GM19043 (cell line): ENCODE results near the gene CLEC17A.
"Not testable (repeated sequence)": the region's sequence is repeated elsewhere in the genome, so short reads cannot be mapped to it uniquely, and the experiment has no call there.

Experiments used
- ATAC-seq: cut with Tn5 transposase; IDR thresholded peaks from one replicate; pipeline ENCODE4 v1.9.1; 2021; ENCODE audit warnings: low read depth; ENCODE audit not compliant: unreplicated experiment

CLEC17A gene

GRCh38 chr19:14577264-14577663, 5.6 kb upstream of the CLEC17A start:
- ATAC-seq = no peak

- no peak for ATAC-seq
Observed at GRCh38 chr19:14577885-14578427, 4.9 kb upstream of the CLEC17A start.

DNA sequence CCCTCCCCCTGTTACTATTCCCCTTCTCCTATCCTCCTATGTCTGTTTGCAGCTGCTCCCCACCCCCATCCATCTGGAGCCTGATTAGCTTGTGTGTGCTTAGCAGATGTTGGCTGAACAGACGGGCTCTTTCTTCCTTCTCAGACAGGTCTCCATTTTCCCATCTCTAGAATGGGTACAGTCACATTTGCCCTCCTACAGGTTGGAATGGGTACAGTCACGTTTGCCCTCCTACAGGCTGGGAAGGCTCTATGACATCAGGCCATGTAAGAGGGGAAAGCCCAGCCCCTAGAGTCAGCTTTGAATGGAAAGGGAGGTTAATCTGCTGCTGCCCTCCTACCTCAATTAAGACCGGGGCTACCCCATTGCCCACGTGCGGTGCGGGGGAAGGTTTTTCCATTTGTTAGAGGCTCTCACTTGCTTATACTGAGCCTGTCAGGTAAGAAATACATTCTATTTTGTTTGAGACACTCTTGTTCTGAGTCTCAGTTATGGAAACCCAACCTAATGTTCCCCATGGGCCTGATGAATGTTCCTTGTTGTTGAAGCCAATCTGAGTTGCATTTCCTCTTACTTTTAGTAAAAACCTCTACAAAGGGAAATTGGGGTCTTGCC, 2.2 kb upstream of the CLEC17A start:
- no peak for ATAC-seq

GRCh38 chr19:14584372-14584771, 1.5 kb downstream of the CLEC17A start:
- ATAC-seq = not testable (repeated sequence)

- peak; percentile 70 for ATAC-seq
Observed at GRCh38 chr19:14585187-14585586, 2.3 kb downstream of the CLEC17A start.

DNA sequence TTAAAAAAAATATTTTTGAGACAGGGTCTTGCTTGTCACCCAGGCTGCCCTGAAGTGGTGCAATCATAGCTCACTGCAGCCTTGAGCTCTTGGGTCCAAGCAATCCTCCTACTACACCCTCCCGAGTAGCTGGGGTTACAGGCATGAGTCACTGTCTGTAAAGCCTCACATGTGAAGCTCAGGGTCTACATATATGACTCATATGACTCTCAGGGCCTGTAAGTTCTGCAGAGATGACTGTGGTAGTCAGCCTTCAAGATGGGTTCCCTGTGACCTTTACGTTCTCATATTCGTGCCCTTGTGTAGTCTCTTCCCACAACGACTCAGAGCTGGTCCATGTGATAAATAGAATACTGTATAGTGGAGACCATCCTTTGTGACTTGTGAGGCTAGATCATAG, 6.5 kb downstream of the CLEC17A start:
- ATAC-seq = not testable (repeated sequence)

GRCh38 chr19:14595558-14595957, 12.7 kb downstream of the CLEC17A start:
- ATAC-seq = no peak

DNA sequence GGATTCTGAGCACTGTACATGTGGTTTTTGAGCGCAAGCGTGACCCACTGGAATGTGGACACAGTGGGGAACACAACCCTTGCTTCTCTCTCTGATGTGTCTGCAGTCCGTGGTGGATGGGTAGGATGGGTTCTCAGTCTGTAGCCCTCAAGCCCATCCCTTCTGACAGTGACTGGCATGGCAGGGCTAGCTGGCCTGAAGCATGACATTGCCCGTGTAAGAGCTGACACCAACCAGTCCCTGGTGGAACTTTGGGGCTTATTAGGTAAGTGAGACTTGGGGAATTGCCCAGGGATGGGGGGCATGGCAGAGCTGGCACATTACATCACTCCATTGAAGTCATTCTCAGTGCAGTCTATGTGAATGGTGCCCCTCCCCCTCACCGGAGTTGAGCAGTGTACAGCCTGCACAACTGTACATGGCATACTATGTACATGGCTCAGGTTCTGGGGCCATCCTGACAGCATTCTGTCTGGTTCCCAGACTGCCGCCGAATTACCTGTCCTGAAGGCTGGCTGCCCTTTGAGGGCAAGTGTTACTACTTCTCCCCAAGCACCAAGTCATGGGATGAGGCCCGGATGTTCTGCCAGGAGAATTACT, 16.8 kb downstream of the CLEC17A start:
- no peak for ATAC-seq

DNA sequence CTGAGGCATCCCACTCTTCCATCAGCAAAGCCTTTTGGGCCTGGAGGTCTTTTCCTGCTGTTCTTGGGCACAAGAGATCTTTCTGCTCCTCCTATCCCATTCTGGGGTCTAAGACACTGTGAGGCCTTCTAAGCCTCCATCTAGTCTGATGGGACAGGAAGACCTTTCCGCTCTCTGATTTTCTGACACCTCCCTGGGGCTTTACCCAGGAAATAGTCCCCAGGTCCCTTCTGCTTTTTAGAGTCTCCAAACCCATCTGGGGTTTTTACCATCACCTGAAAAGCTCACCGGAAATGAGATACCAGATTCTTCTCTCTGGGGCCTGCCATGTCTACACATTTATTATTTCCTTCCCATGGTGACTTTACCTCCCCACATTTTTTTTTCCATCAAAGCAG, 21.1 kb downstream of the CLEC17A start:
- peak; percentile 79 for ATAC-seq

- ATAC-seq = no peak
Observed at GRCh38 chr19:14606627-14607026, 23.7 kb downstream of the CLEC17A start.

DNA sequence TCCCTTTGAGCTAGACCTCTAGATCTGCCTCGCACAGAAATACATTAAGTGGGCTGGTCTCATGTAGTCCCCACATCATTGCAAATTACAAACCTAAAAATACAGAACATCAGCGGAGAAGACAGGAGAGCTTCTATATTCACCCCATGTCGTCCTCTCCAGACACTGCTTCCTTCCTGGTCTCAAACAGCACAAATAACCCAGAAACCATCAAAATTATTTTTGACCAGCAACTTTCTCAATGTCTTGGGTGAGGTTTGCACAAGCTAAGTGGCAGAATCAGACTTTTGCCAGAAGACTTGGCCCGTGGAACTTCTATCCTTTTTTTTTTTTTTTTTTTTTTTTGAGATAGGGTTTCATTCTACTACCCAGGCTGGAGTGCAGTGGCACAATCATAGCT, 28.2 kb downstream of the CLEC17A start:
- ATAC-seq = no peak

GRCh38 chr19:14612242-14612641, 29.4 kb downstream of the CLEC17A start:
- not testable (repeated sequence) for ATAC-seq

DNA sequence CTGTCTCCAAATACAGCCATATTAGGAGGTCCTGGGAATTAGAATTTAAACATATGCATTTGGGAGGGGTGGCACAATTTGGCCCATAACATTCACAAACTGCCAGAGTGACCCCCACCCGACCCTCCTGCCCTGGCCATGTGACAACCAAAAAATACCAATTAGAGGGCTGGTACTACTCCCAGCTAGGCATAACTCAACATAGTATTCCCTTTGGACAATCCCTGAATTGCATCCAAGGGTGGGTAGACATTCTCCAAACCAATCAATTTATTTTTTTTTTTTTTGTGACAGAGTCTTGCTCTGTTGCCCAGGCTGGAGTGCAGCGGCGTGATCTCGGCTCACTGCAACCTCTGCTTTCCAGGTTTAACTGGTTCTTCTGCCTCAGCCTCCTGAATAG, 29.8 kb downstream of the CLEC17A start:
- no peak for ATAC-seq

DNA sequence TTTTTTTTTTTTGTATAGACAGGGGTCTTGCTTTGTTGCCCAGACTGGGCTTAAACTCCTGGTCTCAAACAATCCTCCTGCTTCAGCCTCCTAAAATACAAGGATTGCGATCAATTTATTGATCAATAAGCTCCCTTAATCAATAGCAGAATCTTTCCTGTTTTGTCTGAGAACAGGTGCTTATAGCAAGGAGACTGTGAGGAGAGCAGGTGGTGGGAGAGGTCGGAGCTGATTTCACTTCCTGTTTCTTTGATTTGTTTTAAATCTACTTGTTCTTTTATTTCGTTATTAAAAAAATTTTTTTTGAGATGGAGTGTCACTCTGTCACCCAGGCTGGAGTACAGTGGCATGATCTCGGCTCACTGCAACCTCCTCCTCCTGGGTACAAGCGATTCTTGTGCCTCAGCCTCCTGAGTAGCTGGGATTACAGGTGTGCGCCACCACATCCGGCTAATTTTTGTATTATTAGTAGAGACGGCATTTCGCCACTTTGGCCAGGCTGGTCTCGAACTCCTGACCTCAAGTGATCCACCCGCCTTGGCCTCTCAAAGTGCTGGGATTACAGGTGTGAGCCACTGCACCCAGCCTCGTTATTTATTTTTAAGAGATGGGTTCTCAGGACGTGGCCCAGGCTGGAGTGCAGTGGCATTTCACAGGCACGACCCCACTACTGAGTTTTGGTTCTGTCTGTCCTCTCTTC, 30.7 kb downstream of the CLEC17A start:
- ATAC-seq = not testable (repeated sequence)

- no peak for ATAC-seq
Observed at GRCh38 chr19:14614099-14614412, 31.2 kb downstream of the CLEC17A start.

GRCh38 chr19:14615623-14616022, 32.7 kb downstream of the CLEC17A start:
- ATAC-seq = no peak

GRCh38 chr19:14616407-14616806, 33.5 kb downstream of the CLEC17A start:
- ATAC-seq = no peak

GRCh38 chr19:14619404-14619803, 36.5 kb downstream of the CLEC17A start:
- no peak for ATAC-seq

DNA sequence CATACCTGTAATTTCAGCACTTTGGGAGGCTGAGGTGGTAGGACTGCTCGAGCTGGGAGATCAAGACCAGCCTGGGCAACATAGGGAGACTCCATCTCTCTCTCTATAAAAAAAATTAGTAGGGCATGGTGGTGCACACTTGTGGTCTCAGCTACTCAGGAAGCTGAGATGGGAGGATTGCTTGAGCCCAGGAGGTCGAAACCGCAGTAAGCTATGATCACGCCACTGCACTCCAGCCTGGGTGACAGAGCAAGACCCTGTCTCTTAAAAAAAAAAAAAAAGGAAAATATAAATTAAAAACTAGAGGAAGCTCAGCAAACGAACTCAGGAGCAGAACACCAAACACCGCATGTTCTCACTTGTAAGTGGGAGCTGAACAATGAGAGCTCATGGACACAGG, 41.6 kb downstream of the CLEC17A start:
- ATAC-seq = not testable (repeated sequence)

GRCh38 chr19:14629557-14629956, 46.7 kb downstream of the CLEC17A start:
- no peak for ATAC-seq

DNA sequence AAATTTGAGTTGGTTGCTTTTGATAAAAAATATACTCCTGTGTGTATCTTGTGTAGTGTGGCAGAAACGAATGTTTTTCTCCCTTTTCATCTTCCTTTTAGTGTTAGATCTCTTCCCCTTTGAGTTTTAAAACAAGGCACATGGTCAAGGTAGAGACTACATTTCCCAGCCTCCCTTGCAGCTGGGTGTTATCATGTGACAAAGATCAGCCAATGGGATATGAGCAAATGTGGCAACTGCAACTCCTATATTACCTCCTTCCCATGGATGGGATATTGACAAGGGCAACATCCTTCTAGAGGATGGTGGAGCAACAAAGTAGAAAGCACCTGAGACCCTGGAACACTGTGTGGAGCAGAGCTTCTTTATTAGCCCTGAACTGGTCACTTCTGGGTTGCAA, 49.4 kb downstream of the CLEC17A start:
- ATAC-seq = no peak
